Prostate gland (tissue), 2 donors: ENCODE results near the gene BCAN.

Experiments used
- CTCF ChIP-seq, 4 experiments: fragments of 200-600 bp in 2 of 4; fragments of 450-650 bp in 2 of 4; sonication (generic) in 2 of 4; IDR thresholded peaks; 1 replicate in 3 of 4; 2 replicates in 1 of 4; pipeline ENCODE4 v1.5.1; 2016 to 2019; ENCODE audit warnings: antibody characterized with exemption in 4 of 4, mild to moderate bottlenecking in 2 of 4, moderate library complexity in 2 of 4
- POLR2A ChIP-seq: fragments of 450-650 bp; IDR thresholded peaks from one replicate; pipeline ENCODE4 v1.6.1; 2016; ENCODE audit warnings: antibody characterized with exemption, mild to moderate bottlenecking
- POLR2AphosphoS5 ChIP-seq: sonication (generic); formaldehyde crosslinking; IDR thresholded peaks from one replicate; pipeline ENCODE4 v1.6.1; 2017; ENCODE audit warnings: antibody characterized with exemption

- TF ChIP-seq CTCF (IDR thresholded peaks at IDR 0.05) (peak; percentile 95 to 99 (median 97)), POLR2AphosphoS5 (peak; percentile 64), POLR2A (no peak)
Measured at GRCh38 chr1:156659988-156660751, 18.3 kb downstream of the BCAN start.
